ENCODE measurements around the gene MTARC2. TPM values are rescaled to one million over a fixed set of nuclear protein-coding genes. Genes with fewer than 3 reads are reported as not detected.

MTARC2 gene
- total RNA-seq, 4 donors from 2014 or later = 24.3 to 40.5 (median 31.9) TPM

DNA sequence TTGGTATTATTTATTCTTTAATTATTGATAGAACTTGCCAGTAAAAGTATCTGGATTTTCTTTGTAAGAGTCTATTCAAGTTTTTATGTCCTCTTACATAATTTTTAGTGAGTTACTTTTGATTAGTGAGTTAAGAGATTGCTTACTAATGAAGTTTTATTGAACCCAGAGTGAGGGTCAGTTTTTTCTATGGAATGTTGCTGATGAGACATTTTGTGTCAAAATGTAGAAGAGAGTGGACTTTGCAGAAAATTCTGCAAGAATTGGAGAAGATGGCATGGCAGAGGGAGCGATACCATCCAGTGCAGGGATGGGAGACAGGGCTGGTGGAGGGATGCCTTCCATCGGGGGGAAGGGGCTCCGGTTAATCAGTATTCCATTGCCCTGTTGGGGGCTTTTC, 11.0 kb downstream of the MTARC2 start:
- DNase-seq (ENCODE audit: low spot score in 2 of 2) = no peak
- no peaks in the 10 kb centered on the region for H3K4me1 ChIP-seq
- peaks cover 0 to 70% (median 0%) of the 10 kb centered on the region in 3 donors for H3K36me3 ChIP-seq
- no peak overlapping the region for H3K27ac ChIP-seq
- H3K27me3 ChIP-seq = no peaks in the 10 kb centered on the region
- WGBS, 2 donors = 93 to 96% methylated on average over 3 of the region's 3 CpGs
- no peak overlapping the region for H3K4me3 ChIP-seq
- TF ChIP-seq EP300 (IDR thresholded peaks at IDR 0.05) = no peak
- no peak for TF ChIP-seq POLR2A (IDR thresholded peaks at IDR 0.05)
- TF ChIP-seq, protein P1, sequence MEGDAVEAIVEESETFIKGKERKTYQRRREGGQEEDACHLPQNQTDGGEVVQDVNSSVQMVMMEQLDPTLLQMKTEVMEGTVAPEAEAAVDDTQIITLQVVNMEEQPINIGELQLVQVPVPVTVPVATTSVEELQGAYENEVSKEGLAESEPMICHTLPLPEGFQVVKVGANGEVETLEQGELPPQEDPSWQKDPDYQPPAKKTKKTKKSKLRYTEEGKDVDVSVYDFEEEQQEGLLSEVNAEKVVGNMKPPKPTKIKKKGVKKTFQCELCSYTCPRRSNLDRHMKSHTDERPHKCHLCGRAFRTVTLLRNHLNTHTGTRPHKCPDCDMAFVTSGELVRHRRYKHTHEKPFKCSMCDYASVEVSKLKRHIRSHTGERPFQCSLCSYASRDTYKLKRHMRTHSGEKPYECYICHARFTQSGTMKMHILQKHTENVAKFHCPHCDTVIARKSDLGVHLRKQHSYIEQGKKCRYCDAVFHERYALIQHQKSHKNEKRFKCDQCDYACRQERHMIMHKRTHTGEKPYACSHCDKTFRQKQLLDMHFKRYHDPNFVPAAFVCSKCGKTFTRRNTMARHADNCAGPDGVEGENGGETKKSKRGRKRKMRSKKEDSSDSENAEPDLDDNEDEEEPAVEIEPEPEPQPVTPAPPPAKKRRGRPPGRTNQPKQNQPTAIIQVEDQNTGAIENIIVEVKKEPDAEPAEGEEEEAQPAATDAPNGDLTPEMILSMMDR (IDR thresholded peaks at IDR 0.05) = no peak
- no peaks in the 10 kb centered on the region for H3K9me3 ChIP-seq

- no peak for DNase-seq (ENCODE audit: low spot score in 2 of 2)
- Histone ChIP-seq H3K4me3 (no peak overlapping the region), H3K4me1 (no peaks in the 10 kb centered on the region), H3K9me3 (no peaks in the 10 kb centered on the region), H3K36me3 (peaks cover 0 to 55% (median 0%) of the 10 kb centered on the region in 3 donors), H3K27ac (no peak overlapping the region), H3K27me3 (no peaks in the 10 kb centered on the region)
- TF ChIP-seq, protein P1 (IDR thresholded peaks at IDR 0.05) = no peak
- TF ChIP-seq EP300 (IDR thresholded peaks at IDR 0.05) = no peak
- no peak for TF ChIP-seq POLR2A (IDR thresholded peaks at IDR 0.05)
- WGBS, 2 donors = 91 to 94% methylated on average over 7 of the region's 7 CpGs
These were observed 13.7 kb downstream of the MTARC2 start for GRCh38 chr1:220761688-220762427.

DNA sequence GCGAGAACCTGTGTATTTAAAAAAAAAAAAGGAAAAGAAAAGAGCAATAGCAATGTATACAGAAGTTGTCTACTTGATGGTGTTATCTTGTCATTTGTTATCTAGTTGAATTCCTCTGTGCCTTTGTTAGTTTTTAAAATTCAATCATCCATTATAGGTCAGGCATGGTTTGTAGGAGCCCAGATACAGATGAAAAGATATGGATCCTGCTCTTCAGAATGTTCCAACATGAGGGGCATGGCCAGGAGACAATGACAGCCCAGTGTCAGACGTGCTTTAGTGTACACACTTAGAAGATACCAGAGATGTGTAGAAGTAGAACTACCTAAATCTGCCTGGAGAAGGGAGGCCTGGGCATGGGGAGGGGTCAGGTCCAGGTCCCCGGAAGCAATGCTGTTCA, 16.6 kb downstream of the MTARC2 start:
- H3K4me1 ChIP-seq = no peaks in the 10 kb centered on the region
- H3K4me3 ChIP-seq = no peak overlapping the region
- no peak for TF ChIP-seq EP300 (IDR thresholded peaks at IDR 0.05)
- TF ChIP-seq, protein P1 (IDR thresholded peaks at IDR 0.05) = no peak
- TF ChIP-seq POLR2A (IDR thresholded peaks at IDR 0.05) = no peak
- H3K27me3 ChIP-seq = no peaks in the 10 kb centered on the region
- H3K27ac ChIP-seq = no peak overlapping the region
- peaks cover 0 to 57% (median 0%) of the 10 kb centered on the region in 3 donors for H3K36me3 ChIP-seq
- WGBS, 2 donors = 93% methylated on average over 3 of the region's 3 CpGs
- no peak for DNase-seq (ENCODE audit: low spot score in 2 of 2)
- no peaks in the 10 kb centered on the region for H3K9me3 ChIP-seq

- no peak overlapping the region for H3K4me3 ChIP-seq
- 57 to 68% methylated on average over 8 of the region's 8 CpGs for WGBS, 2 donors
- H3K27me3 ChIP-seq = no peaks in the 10 kb centered on the region
- peaks cover 0 to 56% (median 0%) of the 10 kb centered on the region in 3 donors for H3K36me3 ChIP-seq
- no peak for TF ChIP-seq EP300 (IDR thresholded peaks at IDR 0.05)
- no peak for TF ChIP-seq POLR2A (IDR thresholded peaks at IDR 0.05)
- TF ChIP-seq, protein P1 (IDR thresholded peaks at IDR 0.05) = no peak
- H3K9me3 ChIP-seq = no peaks in the 10 kb centered on the region
- no peak overlapping the region for H3K27ac ChIP-seq
- no peak for DNase-seq (ENCODE audit: low spot score in 2 of 2)
- no peaks in the 10 kb centered on the region for H3K4me1 ChIP-seq
These were observed 19.4 kb downstream of the MTARC2 start for GRCh38 chr1:220767312-220768125.

DNA sequence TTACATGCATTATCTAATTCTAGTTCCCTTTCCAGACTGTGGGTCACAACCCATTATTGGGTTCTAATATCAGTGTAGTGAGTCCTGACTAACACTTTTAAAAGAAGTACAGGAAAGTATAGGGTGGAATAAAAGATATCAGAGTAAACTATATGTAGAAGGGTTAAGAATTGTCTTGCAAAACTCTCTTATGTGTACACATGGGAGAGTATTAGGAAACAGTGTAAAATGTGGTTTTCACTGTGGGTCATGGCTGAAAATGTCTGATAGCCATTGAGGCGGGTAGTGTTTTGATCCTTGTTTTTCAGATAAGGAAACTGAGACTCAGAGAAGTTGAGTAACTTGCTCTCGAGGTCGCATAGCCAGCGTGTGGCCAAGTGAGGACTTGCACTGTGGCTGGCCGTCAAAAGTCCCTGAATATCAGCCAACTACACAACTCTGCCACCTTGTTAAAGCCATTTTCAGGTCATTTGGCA, 20.0 kb downstream of the MTARC2 start:
- DNase-seq (ENCODE audit: low spot score in 2 of 2) = no peak
- no peak for TF ChIP-seq POLR2A (IDR thresholded peaks at IDR 0.05)
- TF ChIP-seq, protein P1 (IDR thresholded peaks at IDR 0.05) = no peak
- TF ChIP-seq EP300 (IDR thresholded peaks at IDR 0.05) = no peak
- H3K9me3 ChIP-seq = no peaks in the 10 kb centered on the region
- no peaks in the 10 kb centered on the region for H3K27me3 ChIP-seq
- 76 to 95% methylated on average over 5 of the region's 5 CpGs for WGBS, 2 donors
- no peaks in the 10 kb centered on the region for H3K4me1 ChIP-seq
- no peak overlapping the region for H3K4me3 ChIP-seq
- H3K36me3 ChIP-seq = peaks cover 0 to 50% (median 0%) of the 10 kb centered on the region in 3 donors
- H3K27ac ChIP-seq = no peak overlapping the region
